Karpas-422 (cell line): Measurements from ENCODE around the gene PRIMPOL. TPM values are rescaled to one million over a fixed set of nuclear protein-coding genes. Genes with fewer than 3 reads are reported as not detected.

Experiments used
- DNase-seq: peaks from one replicate; pipeline ENCODE4 v3.0.0-alpha.2; 2015
- H2AFZ ChIP-seq: fragments of 200-600 bp; sonication (generic); 2 replicates; pipeline ENCODE4 v1.6.1; 2014; ENCODE audit warnings: antibody characterized with exemption, low read length, mixed read lengths
- H3K27ac ChIP-seq: fragments of 200-600 bp; sonication (generic); 2 replicates; pipeline ENCODE4 v1.5.1; 2014; ENCODE audit warnings: mild to moderate bottlenecking, low read length, moderate library complexity
- H3K27me3 ChIP-seq: fragments of 200-600 bp; sonication (generic); 2 replicates; pipeline ENCODE4 v1.6.1; 2014; ENCODE audit warnings: low read length, mixed read lengths
- H3K36me3 ChIP-seq: fragments of 200-600 bp; sonication (generic); 2 replicates; pipeline ENCODE4 v1.6.1; 2014; ENCODE audit warnings: low read length, mixed read lengths; ENCODE audit not compliant: insufficient read depth
- H3K4me1 ChIP-seq: fragments of 200-600 bp; sonication (generic); 2 replicates; pipeline ENCODE4 v1.6.1; 2014; ENCODE audit warnings: mild to moderate bottlenecking, low read length, mixed read lengths
- H3K4me2 ChIP-seq: fragments of 200-600 bp; sonication (generic); 2 replicates; pipeline ENCODE4 v1.6.1; 2014; ENCODE audit warnings: low read length, low read depth, mild to moderate bottlenecking; ENCODE audit not compliant: poor library complexity, severe bottlenecking
- H3K4me3 ChIP-seq: fragments of 200-600 bp; sonication (generic); 2 replicates; pipeline ENCODE4 v1.5.1; 2014; ENCODE audit warnings: mild to moderate bottlenecking, antibody characterized with exemption, low read length, mixed read lengths
- H3K79me2 ChIP-seq: fragments of 200-600 bp; sonication (generic); 2 replicates; pipeline ENCODE4 v1.6.1; 2014; ENCODE audit warnings: mild to moderate bottlenecking, low read length, mixed read lengths
- H3K9ac ChIP-seq: fragments of 200-600 bp; sonication (generic); 2 replicates; pipeline ENCODE4 v1.6.0; 2014; ENCODE audit warnings: low read length
- H3K9me2 ChIP-seq: fragments of 200-600 bp; sonication (generic), shearing (Covaris generic); replicated peaks from 2 replicates; pipeline ENCODE4 v1.6.0; 2014; ENCODE audit warnings: mild to moderate bottlenecking, low read length, moderate library complexity; ENCODE audit not compliant: insufficient read depth
- H3K9me3 ChIP-seq: fragments of 300-700, 200-600 bp; sonication (generic); 2 replicates; pipeline ENCODE4 v1.6.1; 2014; ENCODE audit warnings: low read length, mixed read lengths
- H4K20me1 ChIP-seq: fragments of 200-600 bp; sonication (generic); 2 replicates; pipeline ENCODE4 v1.6.1; 2014; ENCODE audit warnings: mild to moderate bottlenecking, antibody characterized with exemption, low read length, low read depth; ENCODE audit not compliant: insufficient read depth
- total RNA-seq: library from RNA; depleted of rRNA; stranded (reverse); fragments of >200 nt; shearing (Covaris generic); gene quantifications from 2 replicates; pipeline ENCODE4 v1.2.3, GENCODE V29; 2014; ENCODE audit warnings: low replicate concordance

PRIMPOL gene
- total RNA-seq, 1 experiment from 2014 or later, result 35.2 TPM

DNA sequence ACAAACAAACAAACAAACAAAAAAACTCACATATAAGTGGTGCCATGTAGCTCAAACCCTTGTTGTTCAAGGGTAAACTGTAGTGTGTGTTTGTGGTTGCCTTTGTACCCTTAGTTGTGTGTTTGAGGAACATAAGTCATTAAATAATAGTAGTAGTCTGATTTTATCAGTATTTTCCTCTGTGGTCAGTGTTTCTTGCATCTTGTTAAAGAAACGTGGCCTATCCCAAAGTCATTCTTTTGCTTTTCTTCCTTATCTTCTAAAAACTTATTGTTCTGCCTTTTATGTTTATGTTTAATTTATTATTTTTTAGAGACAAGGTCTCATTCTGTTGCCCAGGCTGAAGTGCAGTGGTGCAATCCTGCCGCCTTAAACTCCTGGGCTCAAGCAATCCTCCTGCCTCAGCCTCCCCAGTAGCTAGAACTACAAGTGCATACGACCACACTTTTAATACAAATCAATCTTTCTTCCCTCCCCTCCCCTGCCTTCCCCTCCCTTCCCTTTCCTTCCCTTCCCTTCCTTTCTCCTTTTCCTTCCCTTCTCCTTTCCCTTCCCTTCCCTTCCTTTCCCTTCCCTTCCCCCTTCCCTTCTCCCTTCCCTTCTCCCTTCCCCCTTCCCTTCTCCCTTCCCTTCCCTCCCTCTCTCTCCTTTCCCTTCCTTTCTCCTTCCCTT is 26.4 kb downstream of the PRIMPOL start:
- no peaks in the 10 kb centered on the region for H3K9me2 ChIP-seq
- no peak overlapping the region for H3K4me2 ChIP-seq
- no peaks in the 10 kb centered on the region for H3K79me2 ChIP-seq
- H3K27ac ChIP-seq, result no peak overlapping the region
- no peaks in the 10 kb centered on the region for H4K20me1 ChIP-seq
- H3K27me3 ChIP-seq, result no peaks in the 10 kb centered on the region
- no peak for DNase-seq
- H3K9me3 ChIP-seq, result no peaks in the 10 kb centered on the region
- H3K9ac ChIP-seq, result no peak overlapping the region
- no peaks in the 10 kb centered on the region for H3K36me3 ChIP-seq
- no peak overlapping the region for H2AFZ ChIP-seq
- H3K4me3 ChIP-seq, result no peak overlapping the region
- H3K4me1 ChIP-seq, result no peaks in the 10 kb centered on the region

DNA sequence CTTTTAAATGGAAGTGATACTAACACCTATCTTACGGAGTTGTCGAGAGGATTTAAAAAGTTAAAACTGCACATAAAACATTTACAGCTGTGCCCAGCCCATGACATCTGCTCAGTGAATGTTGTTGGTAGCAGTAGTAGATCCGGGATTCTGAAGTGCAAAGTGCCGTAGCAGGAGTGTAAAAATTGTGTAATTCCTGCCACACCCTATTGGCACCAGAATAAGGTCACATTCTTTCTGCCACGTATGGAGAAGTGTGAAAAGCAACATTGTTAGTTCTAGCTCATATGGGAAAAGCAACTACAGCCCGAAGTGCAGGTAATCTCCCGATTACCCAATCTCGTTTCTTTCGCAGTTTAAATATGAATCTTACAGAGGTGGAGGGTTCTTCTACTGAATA is 31.2 kb downstream of the PRIMPOL start:
- H3K4me1 ChIP-seq, result no peaks in the 10 kb centered on the region
- DNase-seq, result no peak
- H3K9ac ChIP-seq, result no peak overlapping the region
- no peaks in the 10 kb centered on the region for H3K27me3 ChIP-seq
- H3K4me2 ChIP-seq, result no peak overlapping the region
- H3K36me3 ChIP-seq, result no peaks in the 10 kb centered on the region
- H2AFZ ChIP-seq, result no peak overlapping the region
- H3K79me2 ChIP-seq, result no peaks in the 10 kb centered on the region
- no peaks in the 10 kb centered on the region for H3K9me3 ChIP-seq
- no peaks in the 10 kb centered on the region for H4K20me1 ChIP-seq
- H3K4me3 ChIP-seq, result no peak overlapping the region
- no peaks in the 10 kb centered on the region for H3K9me2 ChIP-seq
- no peak overlapping the region for H3K27ac ChIP-seq

DNA sequence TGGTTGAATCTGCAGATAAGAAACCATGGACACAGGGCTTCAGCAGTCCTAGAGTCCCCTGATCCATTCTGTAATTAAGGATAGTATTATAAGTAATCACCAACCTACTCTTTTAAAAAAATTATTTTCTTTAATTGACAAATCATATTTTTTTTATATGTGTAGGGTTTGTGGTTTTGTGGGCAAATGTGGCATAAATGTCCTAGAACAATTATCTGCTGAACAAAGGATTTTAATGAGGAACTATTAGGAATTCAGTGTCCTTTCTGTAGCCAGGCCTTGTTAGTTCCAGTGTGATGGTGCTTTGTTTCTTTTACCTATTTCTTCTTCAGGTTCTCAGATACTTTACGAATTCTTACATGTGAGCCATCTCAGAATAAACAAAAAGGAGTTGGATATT is 32.4 kb downstream of the PRIMPOL start:
- Histone ChIP-seq H3K79me2 (no peaks in the 10 kb centered on the region), H3K27ac (no peak overlapping the region), H3K27me3 (no peaks in the 10 kb centered on the region), H3K9ac (no peak overlapping the region), H3K4me3 (no peak overlapping the region), H3K36me3 (no peaks in the 10 kb centered on the region), H3K9me2 (no peaks in the 10 kb centered on the region), H4K20me1 (no peaks in the 10 kb centered on the region), H2AFZ (no peak overlapping the region), H3K4me1 (no peaks in the 10 kb centered on the region), H3K4me2 (no peak overlapping the region), H3K9me3 (no peaks in the 10 kb centered on the region)
- no peak for DNase-seq

DNA sequence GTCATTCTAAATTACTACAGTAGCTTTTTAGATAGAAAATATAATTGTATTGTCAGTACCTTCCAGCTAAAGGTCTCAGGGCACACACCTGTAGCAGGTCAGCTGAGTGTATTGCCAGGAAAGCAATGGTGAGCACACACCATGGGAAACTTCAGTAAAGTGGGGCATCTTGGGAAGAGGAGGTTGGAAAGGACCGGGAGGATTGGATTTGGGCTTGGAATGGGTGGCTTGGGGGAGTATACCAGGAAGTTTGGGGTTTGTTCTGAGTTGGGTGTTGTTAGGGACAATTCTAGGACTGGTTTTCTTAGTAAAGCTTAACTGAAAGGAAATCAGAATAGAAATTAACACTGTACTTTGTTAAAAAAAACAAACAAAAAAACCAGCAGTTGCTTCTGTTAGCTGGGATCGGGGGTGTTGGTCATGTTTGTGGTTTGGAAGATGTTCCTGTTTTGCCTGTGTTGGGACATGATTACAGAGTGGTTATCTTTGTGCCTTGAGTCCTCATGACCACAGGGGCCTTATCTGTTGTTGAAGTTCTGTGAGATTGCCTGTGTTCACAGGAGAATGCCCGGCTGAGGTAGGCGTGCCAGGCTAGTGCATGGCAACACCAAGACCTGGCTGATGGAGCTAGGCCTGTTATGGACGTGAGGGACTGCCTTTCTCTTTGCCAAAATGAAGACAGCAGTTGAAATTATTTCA is 35.1 kb downstream of the PRIMPOL start:
- Histone ChIP-seq H3K4me3 (no peak overlapping the region), H3K27ac (no peak overlapping the region), H3K9ac (no peak overlapping the region), H3K27me3 (no peaks in the 10 kb centered on the region), H3K36me3 (no peaks in the 10 kb centered on the region), H3K4me1 (no peaks in the 10 kb centered on the region), H3K9me3 (no peaks in the 10 kb centered on the region), H4K20me1 (no peaks in the 10 kb centered on the region), H3K79me2 (no peaks in the 10 kb centered on the region), H2AFZ (no peak overlapping the region), H3K9me2 (no peaks in the 10 kb centered on the region), H3K4me2 (no peak overlapping the region)
- no peak for DNase-seq

DNA sequence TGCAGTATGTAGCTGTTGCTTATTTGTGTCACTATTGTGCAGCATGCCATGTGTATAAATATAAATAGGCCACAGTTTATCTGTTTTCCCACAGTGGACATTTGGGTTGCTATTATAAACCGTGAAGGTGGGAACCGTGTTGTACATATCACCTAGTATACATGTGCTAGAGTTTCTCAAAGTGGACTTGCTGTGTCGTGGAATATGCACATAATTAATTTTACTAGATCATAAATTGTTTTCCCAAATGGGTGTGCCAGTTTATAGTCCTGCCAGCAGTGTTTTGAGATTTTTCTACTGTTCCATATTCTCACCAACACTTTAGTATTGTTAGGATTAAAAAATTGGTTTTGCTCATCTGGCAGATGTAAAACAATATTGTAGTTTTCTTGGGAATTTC is 38.5 kb downstream of the PRIMPOL start:
- H3K36me3 ChIP-seq, result no peaks in the 10 kb centered on the region; the same call in 1 of the 2 replicates
- H3K4me3 ChIP-seq, result no peak overlapping the region
- H3K9me3 ChIP-seq, result no peaks in the 10 kb centered on the region
- H3K9me2 ChIP-seq, result no peaks in the 10 kb centered on the region
- H3K4me1 ChIP-seq, result no peaks in the 10 kb centered on the region
- DNase-seq, result no peak
- H3K27ac ChIP-seq, result no peak overlapping the region
- H3K4me2 ChIP-seq, result no peak overlapping the region
- H3K9ac ChIP-seq, result no peak overlapping the region
- no peaks in the 10 kb centered on the region for H4K20me1 ChIP-seq
- H3K27me3 ChIP-seq, result no peaks in the 10 kb centered on the region
- H2AFZ ChIP-seq, result no peak overlapping the region
- H3K79me2 ChIP-seq, result no peaks in the 10 kb centered on the region

DNA sequence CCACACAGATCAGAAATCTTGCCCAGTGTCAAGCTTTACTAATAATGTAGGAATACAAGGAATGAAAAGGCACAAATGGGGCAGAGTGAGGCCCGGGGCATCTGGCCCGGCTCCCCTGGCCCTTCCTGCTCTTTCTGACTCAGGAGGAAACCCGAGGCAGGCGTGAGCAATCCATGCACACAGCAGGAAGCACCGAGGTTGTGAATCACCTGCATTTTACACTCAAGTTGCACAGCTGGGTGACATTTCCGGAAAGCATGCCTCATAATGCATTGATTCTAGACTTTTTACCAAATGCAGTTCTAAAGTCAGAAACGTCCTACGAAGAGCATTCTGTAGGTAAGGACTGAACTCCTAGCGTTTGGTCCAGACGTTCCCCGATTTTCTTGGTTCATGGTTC is 38.9 kb downstream of the PRIMPOL start:
- Histone ChIP-seq H3K27ac (no peak overlapping the region), H3K4me2 (no peak overlapping the region), H3K9me3 (no peaks in the 10 kb centered on the region), H3K4me1 (no peaks in the 10 kb centered on the region), H4K20me1 (no peaks in the 10 kb centered on the region), H3K79me2 (no peaks in the 10 kb centered on the region), H3K9ac (no peak overlapping the region), H3K27me3 (no peaks in the 10 kb centered on the region), H3K4me3 (no peak overlapping the region), H2AFZ (no peak overlapping the region), H3K36me3 (no peaks in the 10 kb centered on the region; the same call in 1 of the 2 replicates), H3K9me2 (no peaks in the 10 kb centered on the region)
- no peak for DNase-seq

DNA sequence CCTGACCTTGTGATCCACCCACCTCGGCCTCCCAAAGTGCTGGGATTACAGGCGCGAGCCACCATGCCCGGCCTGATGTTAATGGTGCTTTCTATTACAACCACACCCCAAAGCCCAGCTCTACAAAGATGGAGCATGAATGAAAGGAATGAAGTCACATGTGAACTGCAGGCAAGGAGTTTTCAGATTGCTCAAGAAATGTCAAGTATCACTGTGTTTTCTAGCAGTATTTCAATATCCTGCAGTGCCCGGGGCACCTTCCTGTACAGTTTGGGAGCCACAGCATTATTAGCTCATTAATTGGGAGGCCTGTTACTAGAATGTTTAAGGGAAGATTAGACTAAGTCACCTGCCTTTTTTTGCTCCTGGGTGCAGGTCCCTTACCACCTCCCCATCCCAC is 40.1 kb downstream of the PRIMPOL start:
- Histone ChIP-seq H2AFZ (no peak overlapping the region), H3K36me3 (peaks cover 8% of the 10 kb centered on the region; the same call in 1 of the 2 replicates), H4K20me1 (no peaks in the 10 kb centered on the region), H3K9me2 (no peaks in the 10 kb centered on the region), H3K4me1 (no peaks in the 10 kb centered on the region), H3K79me2 (no peaks in the 10 kb centered on the region), H3K4me2 (no peak overlapping the region), H3K27me3 (no peaks in the 10 kb centered on the region), H3K9me3 (no peaks in the 10 kb centered on the region), H3K4me3 (no peak overlapping the region), H3K27ac (no peak overlapping the region), H3K9ac (no peak overlapping the region)
- DNase-seq, result no peak

DNA sequence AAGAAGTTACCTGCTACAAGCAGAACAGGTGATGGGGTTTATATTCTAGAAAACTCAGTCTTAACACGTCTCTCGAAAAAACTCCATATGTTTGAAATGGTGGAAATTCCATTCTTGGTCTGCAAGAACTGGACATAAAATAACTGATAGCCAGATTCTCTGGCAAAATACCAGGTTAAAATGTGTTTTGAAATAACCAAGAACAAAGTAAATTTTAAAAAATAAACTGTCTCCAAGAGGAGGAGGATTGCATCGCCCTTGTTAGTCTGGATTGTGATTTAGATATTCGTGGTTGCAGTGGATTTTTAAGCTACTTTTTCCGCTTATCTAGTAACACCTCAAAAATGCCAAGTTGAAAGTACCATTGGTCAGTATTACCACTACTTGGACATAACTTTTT is 43.5 kb downstream of the PRIMPOL start:
- H3K9ac ChIP-seq, result no peak overlapping the region
- DNase-seq, result no peak
- no peak overlapping the region for H3K27ac ChIP-seq
- H3K9me2 ChIP-seq, result no peaks in the 10 kb centered on the region
- H4K20me1 ChIP-seq, result no peaks in the 10 kb centered on the region
- no peak overlapping the region for H3K4me3 ChIP-seq
- no peak overlapping the region for H3K4me2 ChIP-seq
- no peaks in the 10 kb centered on the region for H3K79me2 ChIP-seq
- H3K27me3 ChIP-seq, result no peaks in the 10 kb centered on the region
- H3K36me3 ChIP-seq, result peaks cover 12% of the 10 kb centered on the region; the same call in 1 of the 2 replicates
- no peaks in the 10 kb centered on the region for H3K9me3 ChIP-seq
- no peaks in the 10 kb centered on the region for H3K4me1 ChIP-seq
- H2AFZ ChIP-seq, result no peak overlapping the region
